GM21526 (cell line): ENCODE measurements around the gene B3GALT5.
"Not testable (repeated sequence)": the region's sequence is repeated elsewhere in the genome, so short reads cannot be mapped to it uniquely, and the experiment has no call there.

Experiments used
- ATAC-seq: cut with Tn5 transposase; IDR thresholded peaks from one replicate; pipeline ENCODE4 v1.9.1; 2021; ENCODE audit warnings: moderate library complexity; ENCODE audit not compliant: unreplicated experiment, low FRiP score

B3GALT5 gene

DNA sequence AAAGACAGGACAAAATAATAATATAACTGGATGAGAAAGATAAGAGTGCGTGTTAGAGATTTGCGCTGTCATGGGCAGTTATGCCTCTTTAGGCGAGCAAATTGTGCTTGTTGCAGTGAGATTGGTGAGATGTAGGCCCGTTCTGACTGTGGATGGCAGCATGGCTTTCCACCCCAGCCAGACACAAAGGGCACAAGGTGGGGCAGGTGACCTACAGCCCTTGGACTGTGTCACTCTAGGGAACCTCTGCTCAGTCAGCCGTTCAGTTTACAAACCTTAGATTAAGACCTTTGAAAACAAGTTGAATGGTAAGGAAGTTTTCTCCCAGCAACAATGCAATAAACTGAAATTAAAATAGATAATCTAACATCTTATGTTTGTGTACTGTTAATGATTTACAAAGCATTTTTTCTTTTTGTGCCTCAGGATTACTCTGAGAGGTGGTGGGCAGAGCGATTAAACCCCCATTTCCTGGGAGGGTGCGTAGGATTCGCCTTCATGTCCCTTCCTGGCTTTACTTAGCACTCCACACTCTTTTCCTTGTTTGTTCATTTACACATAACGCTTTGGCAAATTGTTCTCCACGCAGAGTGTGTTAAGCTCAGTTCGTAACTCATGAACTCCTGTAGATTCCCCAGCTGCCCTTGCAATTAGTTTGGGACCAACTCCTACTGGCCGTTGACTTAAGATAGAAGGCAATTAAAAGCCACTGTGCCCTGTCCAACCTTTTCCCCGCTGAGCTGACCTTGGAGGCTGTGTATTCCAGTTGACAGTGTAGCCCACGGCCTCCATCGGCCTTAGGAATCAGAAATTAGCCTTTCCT lies 74.1 kb downstream of the B3GALT5 start:
- ATAC-seq = no peak

DNA sequence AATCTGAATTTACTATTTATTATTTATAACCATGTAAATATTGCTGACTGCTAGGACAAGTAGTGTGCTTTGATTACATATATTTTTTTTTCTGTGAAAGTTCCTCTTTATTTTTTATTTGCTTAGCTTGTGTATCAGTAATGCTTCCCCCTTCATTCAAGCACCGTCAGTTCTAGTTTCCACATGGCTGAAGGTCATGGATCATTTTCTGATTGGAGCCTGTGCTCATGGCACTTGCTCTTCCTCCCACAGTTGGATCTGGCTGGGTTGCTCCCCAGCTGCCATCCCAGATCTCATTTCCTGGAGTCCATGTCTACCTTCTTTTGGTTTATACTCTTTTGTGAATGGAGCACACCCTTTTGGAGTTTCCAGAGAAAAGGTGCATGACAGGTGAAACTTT lies 75.3 kb downstream of the B3GALT5 start:
- no peak for ATAC-seq

DNA sequence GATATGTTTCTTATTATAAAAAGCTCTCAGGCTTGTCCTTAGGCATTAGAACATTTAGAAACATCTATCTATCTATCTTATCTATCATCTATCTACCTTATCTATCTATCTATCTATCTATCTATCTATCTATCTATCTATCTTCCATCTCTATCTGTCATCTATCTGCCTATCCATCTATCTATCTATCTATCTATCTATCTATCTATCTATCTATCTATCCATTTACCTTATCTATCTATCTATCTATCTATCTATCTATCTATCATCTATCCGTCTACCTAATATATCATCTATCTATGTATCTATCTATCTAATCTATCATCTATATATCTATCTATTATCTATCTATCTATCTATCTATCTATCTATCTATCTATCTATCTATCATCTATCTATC lies 77.1 kb downstream of the B3GALT5 start:
- ATAC-seq = not testable (repeated sequence)

DNA sequence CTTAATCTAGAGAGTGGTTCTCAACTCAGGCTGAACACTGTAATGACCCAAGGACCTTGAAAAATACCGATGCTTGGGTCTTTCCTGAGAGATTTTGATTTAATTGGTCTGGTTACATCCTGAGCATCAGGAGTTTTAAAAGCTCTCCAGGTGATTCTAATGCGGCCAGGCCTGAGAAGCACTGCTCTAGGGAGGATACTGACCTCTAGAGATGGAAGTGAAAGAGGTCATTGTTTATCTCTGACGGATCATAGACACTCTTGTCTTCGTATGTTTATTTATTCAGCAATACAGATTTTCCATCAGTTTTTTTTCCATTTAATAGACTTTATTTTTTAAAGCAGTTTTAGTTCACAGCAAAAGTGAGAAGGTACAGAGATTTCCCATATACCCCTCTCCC lies 77.7 kb downstream of the B3GALT5 start:
- ATAC-seq = no peak

DNA sequence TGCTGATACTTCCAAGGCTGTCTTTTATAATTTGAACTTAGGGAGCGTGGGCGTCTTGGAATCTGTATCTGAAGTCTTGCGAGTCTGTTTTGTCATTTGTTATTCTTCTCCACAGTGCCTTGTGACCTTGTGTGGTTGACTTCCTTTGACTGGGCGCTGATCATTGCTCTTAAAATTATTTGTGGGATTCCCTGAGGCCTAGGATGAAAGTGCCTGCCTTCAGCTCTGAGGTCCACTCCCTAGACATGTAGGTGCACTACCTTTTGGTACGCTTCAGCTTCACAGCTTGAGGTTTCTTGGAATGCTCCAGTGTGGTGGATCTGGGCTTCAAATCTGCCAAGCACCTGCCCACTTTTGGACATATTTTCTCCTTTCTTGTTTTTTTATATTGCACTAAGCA lies 82.0 kb downstream of the B3GALT5 start:
- no peak for ATAC-seq

DNA sequence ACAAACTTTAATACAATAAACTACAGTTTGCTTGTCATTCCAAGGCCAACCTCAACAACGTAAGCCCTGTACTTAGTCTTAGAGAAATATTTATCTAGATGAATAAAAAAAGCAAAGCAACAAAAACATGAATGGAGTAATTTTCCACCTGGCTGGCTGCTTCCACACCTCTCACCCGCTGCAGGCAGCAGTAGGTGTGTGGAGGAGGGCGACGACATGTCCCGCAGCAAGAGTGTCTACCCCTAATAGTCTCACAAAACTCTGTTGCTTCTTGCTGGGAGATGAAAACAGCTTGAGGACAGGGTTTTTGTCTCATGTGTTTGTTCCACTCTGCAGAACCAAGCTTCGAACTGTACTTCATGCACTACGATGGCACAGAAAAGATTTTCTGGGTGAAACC lies 83.5 kb downstream of the B3GALT5 start:
- ATAC-seq = no peak

DNA sequence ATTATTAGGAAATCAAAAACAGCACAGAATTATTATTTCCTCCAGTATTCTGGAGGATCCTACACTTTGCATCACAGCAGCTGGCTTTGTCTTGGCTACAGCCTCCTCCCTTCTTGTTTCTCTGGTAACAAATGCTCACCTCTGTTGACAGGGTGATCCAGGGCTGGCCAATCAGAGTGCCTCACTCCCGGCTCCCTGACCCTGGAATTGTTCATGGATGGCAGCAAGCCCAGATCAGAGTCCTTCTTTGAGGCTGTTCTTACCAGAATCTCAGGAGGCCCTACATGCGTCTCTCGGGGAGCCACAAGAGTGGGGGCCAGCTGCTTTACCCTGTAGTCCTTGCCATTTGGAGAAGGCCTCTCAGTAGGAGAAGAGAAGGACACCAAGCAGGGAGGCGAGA lies 83.9 kb downstream of the B3GALT5 start:
- ATAC-seq = no peak

DNA sequence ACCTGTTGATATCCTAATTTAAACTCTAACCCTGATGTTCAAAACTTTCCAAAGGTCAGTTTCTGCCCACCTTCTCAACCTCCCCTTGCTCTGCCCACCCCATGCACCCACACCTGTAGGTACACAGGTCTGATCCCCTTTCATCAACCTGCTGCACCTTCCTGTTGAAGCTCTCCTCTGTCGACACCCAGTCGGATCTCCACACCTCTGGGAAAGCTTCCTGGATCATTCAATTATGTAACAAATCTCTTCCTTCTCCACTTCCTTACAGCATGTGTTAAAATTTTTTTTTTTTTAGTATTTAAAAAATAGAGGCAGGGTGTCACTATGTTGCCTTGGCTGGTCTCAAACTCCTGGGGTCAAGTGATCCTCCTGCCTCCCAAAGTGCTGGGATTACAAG lies 87.6 kb downstream of the B3GALT5 start:
- ATAC-seq = no peak

DNA sequence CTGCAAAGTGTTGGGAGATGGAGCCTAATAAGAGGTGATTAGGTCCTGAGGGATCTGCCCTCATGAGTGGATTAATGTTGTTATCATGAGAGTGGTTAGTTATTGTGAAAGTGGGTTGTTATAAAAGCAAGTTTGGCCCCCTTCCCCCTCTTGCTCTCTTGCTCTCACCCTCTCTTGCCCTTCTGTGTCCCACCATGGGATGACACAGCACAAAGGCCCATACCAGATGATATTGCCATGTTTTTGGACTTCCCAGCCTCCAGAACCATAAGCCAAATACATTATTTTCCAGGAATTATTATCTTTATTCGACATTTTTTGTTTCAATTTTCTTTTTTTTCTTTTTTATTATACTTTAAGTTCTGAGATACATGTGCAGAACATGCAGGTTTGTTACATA lies 90.8 kb downstream of the B3GALT5 start:
- ATAC-seq = no peak

DNA sequence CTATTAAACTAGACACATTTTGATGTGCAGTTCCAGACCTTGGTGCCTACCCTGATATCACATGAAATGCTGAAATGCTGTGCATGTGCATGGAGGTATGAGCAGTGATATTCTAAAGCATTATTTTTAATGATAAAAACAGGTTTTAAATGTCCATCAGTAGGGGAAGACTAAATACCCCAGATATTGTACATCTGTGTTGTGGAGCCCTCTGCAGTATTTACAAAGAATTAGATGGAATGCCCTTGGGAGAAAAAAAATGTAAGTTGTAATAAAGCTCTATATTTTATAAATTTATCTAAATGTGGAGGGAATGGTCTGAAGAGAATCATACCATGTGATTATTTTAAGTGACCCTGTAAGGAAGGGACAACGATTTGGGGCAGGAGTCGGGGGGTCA lies 93.1 kb downstream of the B3GALT5 start:
- no peak for ATAC-seq

DNA sequence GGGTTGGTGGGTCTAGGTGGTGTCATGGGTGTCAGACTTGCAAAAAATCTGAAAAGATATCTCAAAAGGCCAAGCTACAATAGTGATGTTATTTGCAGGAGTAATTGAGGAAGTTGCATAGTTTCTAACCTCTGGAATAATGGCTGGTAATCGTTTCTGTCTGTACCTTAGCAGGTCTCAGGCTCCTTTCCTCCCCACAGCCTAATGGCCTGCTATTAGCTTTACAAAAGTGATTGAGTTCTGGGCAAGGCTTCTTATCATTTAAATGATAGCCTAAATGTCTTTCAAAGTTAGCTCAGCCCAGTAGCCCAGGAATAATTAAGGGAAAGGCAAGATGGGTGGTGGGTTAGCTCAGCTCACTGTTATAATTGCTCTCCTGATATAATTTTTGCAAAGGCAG lies 94.6 kb downstream of the B3GALT5 start:
- no peak for ATAC-seq

DNA sequence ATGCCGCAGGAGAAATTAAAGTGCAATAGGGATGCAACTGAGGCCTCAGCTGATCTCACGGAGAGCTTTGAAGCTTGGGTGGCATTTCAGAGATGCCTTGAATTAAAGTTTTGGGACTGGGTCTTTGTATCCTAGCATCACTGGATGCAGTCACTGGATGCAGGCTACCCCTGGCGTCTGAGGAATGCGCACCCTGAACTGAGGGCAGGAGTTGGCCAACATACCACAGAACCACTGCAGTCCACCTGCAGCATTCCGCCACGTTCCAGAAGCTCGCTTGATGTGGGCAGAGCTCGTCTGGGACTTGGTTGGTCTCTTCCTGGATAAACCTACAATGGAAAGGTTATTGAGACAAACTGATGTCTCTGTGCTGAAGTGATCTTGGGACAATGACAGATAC lies 98.1 kb downstream of the B3GALT5 start:
- ATAC-seq = no peak

DNA sequence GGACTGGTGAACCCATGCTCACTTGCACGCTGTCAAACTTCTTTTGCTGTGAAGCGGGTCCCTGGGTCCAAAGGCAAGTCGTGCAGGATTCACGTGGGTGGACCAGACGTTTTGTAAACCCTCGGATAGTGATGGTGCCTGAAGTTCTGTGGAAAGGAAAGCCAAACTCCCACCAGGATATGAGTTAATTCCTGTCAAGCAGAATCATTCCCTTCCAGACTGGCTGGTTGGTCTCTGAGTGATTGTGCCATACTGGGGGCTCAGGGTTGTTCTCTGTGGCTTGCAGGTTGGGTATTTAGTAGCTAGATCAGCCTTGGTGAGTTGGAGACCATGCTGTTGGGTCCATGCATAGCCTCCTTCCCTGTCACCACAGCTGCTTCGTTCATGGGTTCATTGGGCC lies 99.5 kb downstream of the B3GALT5 start:
- ATAC-seq = no peak

DNA sequence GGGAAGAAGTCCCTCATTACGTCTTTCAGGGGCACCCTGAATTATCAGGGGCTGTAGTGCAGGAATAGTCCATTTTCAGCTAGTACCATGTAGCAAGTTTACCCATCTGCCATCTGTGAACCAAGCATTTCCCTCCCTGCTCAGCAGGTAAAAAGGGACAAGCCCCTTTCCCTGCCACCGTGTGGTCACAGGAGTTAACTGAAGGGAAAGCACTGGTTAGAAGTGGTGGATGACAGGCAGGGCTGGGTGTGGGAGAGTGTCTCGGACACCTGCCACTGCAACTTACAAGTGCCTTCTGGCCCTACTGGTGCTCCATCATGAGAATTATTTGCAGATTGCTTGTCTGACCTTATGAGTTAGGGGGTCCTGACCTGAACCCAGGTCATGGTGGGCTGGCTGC lies 100.2 kb downstream of the B3GALT5 start:
- no peak for ATAC-seq

DNA sequence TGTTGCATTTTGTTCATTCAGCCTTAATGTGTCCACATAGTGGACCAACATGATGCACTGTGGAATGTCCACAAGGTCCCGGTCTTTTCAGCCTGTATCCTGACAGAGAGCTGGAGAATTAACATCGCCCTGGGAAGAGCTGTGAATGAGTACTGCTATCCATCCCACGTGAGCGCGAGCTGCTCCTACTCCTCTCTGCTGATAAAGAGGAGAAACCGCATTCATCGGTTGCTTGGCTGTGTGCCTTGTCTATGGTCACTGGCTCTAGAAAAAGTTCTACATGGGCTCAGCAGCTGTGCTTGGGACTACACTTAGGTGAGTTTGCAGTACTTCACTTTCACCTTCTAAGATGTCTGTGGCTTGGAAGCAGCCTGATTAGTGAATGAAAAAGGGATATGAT lies 101.2 kb downstream of the B3GALT5 start:
- ATAC-seq = no peak

DNA sequence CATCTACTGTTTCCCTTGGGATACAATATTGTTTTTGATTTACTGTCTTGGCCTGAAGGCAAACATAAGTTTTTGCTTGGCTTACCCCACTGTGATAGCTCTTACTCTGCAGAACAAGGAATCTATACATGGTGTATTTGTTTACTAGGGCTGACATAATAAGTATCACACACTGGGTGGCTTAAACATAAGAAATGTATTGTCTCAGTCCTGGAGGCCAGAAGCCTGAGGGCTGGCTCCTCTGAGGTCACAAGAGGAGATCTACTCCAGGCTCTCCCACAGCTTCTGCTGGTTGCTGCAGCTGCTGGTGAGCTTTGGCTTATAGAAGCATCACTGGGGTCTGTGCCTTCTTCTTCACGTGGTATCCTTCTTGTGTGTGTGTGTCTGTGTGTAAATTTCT lies 101.6 kb downstream of the B3GALT5 start:
- ATAC-seq = no peak

DNA sequence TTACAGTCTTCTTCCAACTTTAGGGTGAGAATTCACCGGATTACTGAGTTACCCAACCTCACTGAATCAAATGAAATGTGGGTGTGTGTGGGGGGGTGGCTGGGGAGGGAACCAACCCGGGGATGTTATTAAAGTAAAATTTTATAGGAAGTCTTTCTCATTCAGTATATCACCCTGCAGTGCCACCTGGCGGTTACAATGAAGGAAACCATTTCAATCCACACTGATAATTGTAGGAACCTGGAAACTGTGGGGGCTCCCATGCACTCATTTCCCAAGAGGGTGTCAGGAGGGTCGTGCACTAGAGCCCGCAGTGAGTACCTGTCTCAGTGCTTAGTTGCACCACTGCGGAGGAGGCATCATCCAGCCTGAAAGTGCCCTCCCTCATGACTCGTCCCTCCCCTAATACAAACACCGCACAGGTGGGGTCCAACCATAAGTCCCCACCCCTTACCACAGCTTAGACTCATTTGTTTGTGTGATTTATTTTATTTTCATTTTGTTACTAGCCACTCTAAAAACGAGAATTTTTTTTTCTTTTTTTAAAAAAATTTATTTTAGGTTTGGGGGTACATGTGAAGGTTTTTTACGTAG lies 103.2 kb downstream of the B3GALT5 start:
- no peak for ATAC-seq

DNA sequence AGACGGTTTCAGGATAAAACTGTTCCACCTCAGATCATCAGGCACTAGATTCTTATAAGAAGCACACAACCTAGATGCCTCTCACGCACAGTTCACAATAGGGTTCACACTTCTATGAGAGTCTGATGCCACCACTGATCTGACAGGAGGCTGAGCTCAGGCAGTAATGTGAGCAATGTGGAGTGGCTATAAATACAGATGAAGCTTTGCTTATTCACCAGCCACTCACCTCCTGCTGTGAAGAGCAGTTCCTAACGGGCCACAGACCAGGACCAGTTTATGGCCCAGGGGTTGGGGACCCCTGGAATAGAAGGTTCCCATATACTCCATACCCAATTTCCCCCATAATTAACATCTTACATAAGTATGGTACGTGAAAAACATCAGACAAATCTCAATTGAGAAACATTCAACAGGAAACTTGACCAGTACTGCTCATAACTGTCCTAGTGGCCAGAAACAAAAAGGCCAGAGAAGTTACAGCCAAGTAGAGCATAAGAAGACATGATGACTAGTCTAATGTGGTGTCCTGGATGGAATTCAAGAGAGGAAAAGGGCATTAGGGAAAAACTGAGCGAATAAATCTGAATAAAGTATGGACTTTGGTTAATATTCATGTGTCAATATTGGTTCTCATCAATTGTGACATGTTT lies 107.5 kb downstream of the B3GALT5 start:
- ATAC-seq = no peak

DNA sequence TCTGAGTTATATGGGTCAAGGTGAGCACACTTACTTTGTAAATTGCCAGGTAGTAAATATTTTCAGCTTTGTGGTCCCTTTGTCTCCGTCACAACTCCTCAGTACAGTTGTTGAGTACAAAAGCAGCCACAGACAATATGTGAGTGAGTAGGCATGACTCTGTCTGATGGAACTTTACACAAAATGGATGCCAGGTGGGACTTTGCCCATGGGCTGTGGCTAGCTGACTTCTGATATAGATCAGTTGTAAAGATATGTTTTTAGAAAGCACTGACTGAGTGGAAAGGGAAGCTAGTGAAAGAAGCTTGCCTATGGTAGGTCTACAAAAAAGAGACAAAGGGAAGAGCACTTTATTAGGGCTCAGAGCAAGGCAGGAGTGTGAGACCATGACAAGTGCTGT lies 109.1 kb downstream of the B3GALT5 start:
- no peak for ATAC-seq
